Measurements from ENCODE around the gene HNRNPL. TPM values are rescaled to one million over a fixed set of nuclear protein-coding genes. Genes with fewer than 3 reads are reported as not detected.

Gene HNRNPL
- total and polyA plus RNA-seq, 2 experiments from 2014 or later: 184 to 209 TPM

GRCh38 chr19:38837656-38838121 lies 12.1 kb downstream of the HNRNPL start:
- peak; percentile 78 for DNase-seq (ENCODE audit: low spot score)

DNA sequence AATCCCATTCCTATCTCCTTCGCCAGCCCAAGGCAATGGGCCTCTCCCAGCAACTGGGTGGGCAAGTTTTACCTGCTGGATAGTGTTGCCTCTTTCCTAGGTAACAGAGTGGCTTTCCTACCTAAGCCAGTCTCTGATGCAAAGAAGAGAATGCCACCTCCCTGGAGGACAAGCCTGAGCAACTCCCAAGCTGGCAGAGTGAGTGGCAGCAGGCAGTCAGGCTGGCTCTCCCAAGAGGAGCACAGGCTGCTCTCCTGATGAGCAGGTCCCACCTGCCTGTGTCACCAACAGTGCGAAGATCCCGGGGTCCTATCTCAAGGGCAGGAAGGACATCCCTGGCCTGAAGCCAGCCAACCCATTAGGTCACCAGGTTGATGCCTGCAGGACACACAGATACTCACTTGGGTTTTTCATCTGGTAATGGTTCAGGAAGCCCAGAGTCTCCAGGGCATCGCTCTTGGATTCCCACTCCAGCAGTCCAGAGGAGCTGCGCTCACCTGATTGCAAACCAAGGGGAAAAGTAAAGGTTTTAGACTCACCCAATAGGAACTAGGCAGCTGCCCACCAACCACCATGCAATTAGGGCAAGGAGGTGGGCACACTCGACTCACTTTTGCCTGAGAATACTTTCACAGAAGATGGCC lies 12.7 kb downstream of the HNRNPL start:
- Histone ChIP-seq H3K27me3 (no peaks in the 10 kb centered on the region), H3K36me3 (replicated peaks; ENCODE audit: insufficient read depth, low read depth) (peaks cover 8% of the 10 kb centered on the region), H3K4me3 (no peak overlapping the region), H3K79me2 (peaks cover 26% of the 10 kb centered on the region), H3K9me3 (ENCODE audit: low read depth) (no peaks in the 10 kb centered on the region), H3K4me2 (peak overlapping the region; percentile 30), H3K9me2 (replicated peaks; ENCODE audit: insufficient read depth) (no peaks in the 10 kb centered on the region), H4K20me1 (ENCODE audit: insufficient read depth, poor library complexity, severe bottlenecking) (peaks cover 23% of the 10 kb centered on the region), H2AFZ (no peak overlapping the region), H3K27ac (peak overlapping the region; percentile 99), H3K4me1 (ENCODE audit: insufficient read depth) (peaks cover 36% of the 10 kb centered on the region)
- peak; percentile 16 for DNase-seq (ENCODE audit: low spot score)
- 76% methylated on average over 6 of the region's 6 CpGs for WGBS (ENCODE audit: low lambda C conversion rate, missing lambda C conversion rate)
- TF ChIP-seq EZH2phosphoT487 (IDR thresholded peaks at IDR 0.05; ENCODE audit: low read depth, severe bottlenecking, unreplicated experiment) (no peak), EZH2 (IDR thresholded peaks at IDR 0.05; ENCODE audit: borderline replicate concordance) (no peak), CTCF (IDR thresholded peaks at IDR 0.05; ENCODE audit: poor library complexity) (no peak)

More at GRCh38 chr19:38837656-38838121, 12.1 kb downstream of the HNRNPL start:
- no peaks in the 10 kb centered on the region for H3K9me2 ChIP-seq (replicated peaks; ENCODE audit: insufficient read depth)
- peaks cover 8% of the 10 kb centered on the region for H3K36me3 ChIP-seq (replicated peaks; ENCODE audit: insufficient read depth, low read depth)
- 52% methylated on average over 7 of the region's 7 CpGs for WGBS (ENCODE audit: low lambda C conversion rate, missing lambda C conversion rate)
- H3K9me3 ChIP-seq (ENCODE audit: low read depth): no peaks in the 10 kb centered on the region
- no peaks in the 10 kb centered on the region for H3K27me3 ChIP-seq
- H3K4me3 ChIP-seq: no peak overlapping the region
- peaks cover 29% of the 10 kb centered on the region for H4K20me1 ChIP-seq (ENCODE audit: insufficient read depth, poor library complexity, severe bottlenecking)
- peaks cover 32% of the 10 kb centered on the region for H3K79me2 ChIP-seq
- peak overlapping the region; percentile 99 for H3K27ac ChIP-seq
- H3K4me1 ChIP-seq (ENCODE audit: insufficient read depth): peaks cover 32% of the 10 kb centered on the region
- H3K4me2 ChIP-seq: peak overlapping the region; percentile 20
- H2AFZ ChIP-seq: no peak overlapping the region
- no peak for TF ChIP-seq CTCF (IDR thresholded peaks at IDR 0.05; ENCODE audit: poor library complexity)

GRCh38 chr19:38836159-38836982 lies 13.4 kb downstream of the HNRNPL start:
- no peaks in the 10 kb centered on the region for H3K27me3 ChIP-seq
- WGBS (ENCODE audit: low lambda C conversion rate, missing lambda C conversion rate): 80% methylated on average over 8 of the region's 8 CpGs
- DNase-seq (ENCODE audit: low spot score): no peak
- peaks cover 17% of the 10 kb centered on the region for H4K20me1 ChIP-seq (ENCODE audit: insufficient read depth, poor library complexity, severe bottlenecking)
- no peak overlapping the region for H3K4me3 ChIP-seq
- H3K79me2 ChIP-seq: peaks cover 19% of the 10 kb centered on the region
- H3K9me2 ChIP-seq (replicated peaks; ENCODE audit: insufficient read depth): no peaks in the 10 kb centered on the region
- no peaks in the 10 kb centered on the region for H3K9me3 ChIP-seq (ENCODE audit: low read depth)
- peaks cover 8% of the 10 kb centered on the region for H3K36me3 ChIP-seq (replicated peaks; ENCODE audit: insufficient read depth, low read depth)
- H3K27ac ChIP-seq: peak overlapping the region; percentile 99
- no peak overlapping the region for H2AFZ ChIP-seq
- TF ChIP-seq EZH2 (IDR thresholded peaks at IDR 0.05; ENCODE audit: borderline replicate concordance) (no peak), CTCF (IDR thresholded peaks at IDR 0.05; ENCODE audit: poor library complexity) (no peak), EZH2phosphoT487 (IDR thresholded peaks at IDR 0.05; ENCODE audit: low read depth, severe bottlenecking, unreplicated experiment) (no peak)
- no peak overlapping the region for H3K4me2 ChIP-seq
- peaks cover 38% of the 10 kb centered on the region for H3K4me1 ChIP-seq (ENCODE audit: insufficient read depth)

Measured in hepatocyte (in vitro differentiated cells).